Trophoblast cell (in vitro differentiated cells and primary cell): ENCODE measurements around the gene CORO2A.

ENCODE experiments used
- DNase-seq, 2 donors: peaks; one replicate each; pipeline ENCODE4 v3.0.0-alpha.2; 2016
- H2AFZ ChIP-seq: 2 replicates; pipeline ENCODE4 v1.6.1; 2013; ENCODE audit warnings: low read length, moderate library complexity, mild to moderate bottlenecking; ENCODE audit not compliant: insufficient read depth, poor library complexity
- H2AK5ac ChIP-seq: 2 replicates; pipeline ENCODE4 v1.6.1; 2013; ENCODE audit warnings: mild to moderate bottlenecking, low read length
- H2BK120ac ChIP-seq: 2 replicates; pipeline ENCODE4 v1.6.1; 2013; ENCODE audit warnings: low read length, mild to moderate bottlenecking, moderate library complexity; ENCODE audit not compliant: insufficient read depth, poor library complexity
- H2BK12ac ChIP-seq: 2 replicates; pipeline ENCODE4 v1.6.1; 2013; ENCODE audit warnings: mild to moderate bottlenecking, low read length, moderate library complexity
- H2BK5ac ChIP-seq: 2 replicates; pipeline ENCODE4 v1.6.1; 2013; ENCODE audit warnings: low read length, low read depth, moderate library complexity, mild to moderate bottlenecking; ENCODE audit not compliant: poor library complexity
- H3K14ac ChIP-seq: 2 replicates; pipeline ENCODE4 v1.6.1; 2013; ENCODE audit warnings: mild to moderate bottlenecking, low read length
- H3K18ac ChIP-seq: 2 replicates; pipeline ENCODE4 v1.6.1; 2013; ENCODE audit warnings: mild to moderate bottlenecking, low read length
- H3K23ac ChIP-seq: 2 replicates; pipeline ENCODE4 v1.6.1; 2013; ENCODE audit warnings: low read length
- H3K27ac ChIP-seq: 2 replicates; pipeline ENCODE4 v1.5.1; 2013; ENCODE audit warnings: low read depth, mild to moderate bottlenecking, inconsistent platforms, low read length, moderate library complexity
- H3K27me3 ChIP-seq: 2 replicates; pipeline ENCODE4 v1.6.1; 2013; ENCODE audit warnings: inconsistent platforms, mild to moderate bottlenecking, low read length, moderate library complexity; ENCODE audit not compliant: insufficient read depth
- H3K36me3 ChIP-seq, 2 experiments: 1 replicate in 1 of 2; 2 replicates in 1 of 2; pipeline ENCODE4 v1.6.1; 2013; ENCODE audit warnings: low read length in 2 of 2, mild to moderate bottlenecking in 2 of 2, moderate library complexity in 1 of 2; ENCODE audit not compliant: insufficient read depth in 2 of 2, control insufficient read depth in 1 of 2
- H3K4ac ChIP-seq: 2 replicates; pipeline ENCODE4 v1.6.1; 2013; ENCODE audit warnings: low read depth, mild to moderate bottlenecking, low read length, moderate library complexity
- H3K4me1 ChIP-seq, 2 experiments: 1 replicate in 1 of 2; 2 replicates in 1 of 2; pipeline ENCODE4 v1.6.1; 2013; ENCODE audit warnings: low read length in 2 of 2, mild to moderate bottlenecking in 2 of 2, moderate library complexity in 1 of 2; ENCODE audit not compliant: insufficient read depth in 2 of 2, control insufficient read depth in 1 of 2
- H3K4me2 ChIP-seq: 2 replicates; pipeline ENCODE4 v1.6.1; 2013; ENCODE audit warnings: inconsistent platforms, mild to moderate bottlenecking, low read length, moderate library complexity
- H3K4me3 ChIP-seq: 2 replicates; pipeline ENCODE4 v1.5.1; 2013; ENCODE audit warnings: mild to moderate bottlenecking, low read depth, low read length, inconsistent platforms
- H3K79me1 ChIP-seq: one replicate; pipeline ENCODE4 v1.6.1; 2013; ENCODE audit warnings: low read length
- H3K79me2 ChIP-seq: 2 replicates; pipeline ENCODE4 v1.6.1; 2013; ENCODE audit warnings: low read length, mild to moderate bottlenecking; ENCODE audit not compliant: control insufficient read depth, insufficient read depth, poor library complexity
- H3K9ac ChIP-seq: 2 replicates; pipeline ENCODE4 v1.6.1; 2013; ENCODE audit warnings: mild to moderate bottlenecking, low read length
- H3K9me3 ChIP-seq: 2 replicates; pipeline ENCODE4 v1.6.1; 2013; ENCODE audit warnings: low read depth, mild to moderate bottlenecking, control low read depth, inconsistent platforms, low read length; ENCODE audit not compliant: insufficient read depth
- H4K12ac ChIP-seq: 2 replicates; pipeline ENCODE4 v1.6.1; 2013; ENCODE audit warnings: low read depth, mild to moderate bottlenecking, low read length, moderate library complexity
- H4K8ac ChIP-seq: 2 replicates; pipeline ENCODE4 v1.6.1; 2013; ENCODE audit warnings: low read depth, mild to moderate bottlenecking, low read length, moderate library complexity
- H4K91ac ChIP-seq: one replicate; pipeline ENCODE4 v1.6.1; 2013; ENCODE audit warnings: low read depth, mild to moderate bottlenecking, low read length, moderate library complexity
- WGBS: extraction: QIAGEN DNeasy Blood & Tissue Kit; methylation state at CpG from one replicate; pipeline ENCODE4 v1.1.7; 2013; ENCODE audit warnings: missing lambda C conversion rate; ENCODE audit not compliant: insufficient read length, insufficient coverage; ENCODE audit errors: extremely low coverage; 5-methylcytosine and 5-hydroxymethylcytosine counted together

CORO2A gene

GRCh38 chr9:98235126-98235525, 42.7 kb upstream of the CORO2A start:
- Histone ChIP-seq H3K4me1 (no peaks in the 10 kb centered on the region), H3K9ac (no peak overlapping the region), H3K4me2 (no peak overlapping the region), H3K27me3 (no peaks in the 10 kb centered on the region), H3K79me2 (no peaks in the 10 kb centered on the region), H3K36me3 (peaks cover 8 to 10% of the 10 kb centered on the region in 2 experiments), H2AK5ac (no peak overlapping the region), H3K4ac (no peak overlapping the region), H4K12ac (no peak overlapping the region), H3K18ac (no peak overlapping the region), H3K79me1 (no peaks in the 10 kb centered on the region), H4K91ac (no peak overlapping the region), H3K23ac (no peak overlapping the region), H3K4me3 (no peak overlapping the region), H2AFZ (no peak overlapping the region), H2BK5ac (no peak overlapping the region), H3K9me3 (no peaks in the 10 kb centered on the region), H4K8ac (no peak overlapping the region), H2BK120ac (no peak overlapping the region), H3K14ac (no peak overlapping the region), H3K27ac (no peak overlapping the region), H2BK12ac (no peak overlapping the region)
- WGBS, result no CpG with 5 or more reads among the region's 9 CpGs
- peak; percentile 30 to 65 for DNase-seq

- Histone ChIP-seq H3K36me3 (peaks cover 8 to 12% of the 10 kb centered on the region in 2 experiments), H3K18ac (no peak overlapping the region), H3K27ac (no peak overlapping the region), H3K9ac (no peak overlapping the region), H3K9me3 (no peaks in the 10 kb centered on the region), H3K4ac (no peak overlapping the region), H2BK12ac (no peak overlapping the region), H2AK5ac (no peak overlapping the region), H4K91ac (no peak overlapping the region), H3K4me3 (no peak overlapping the region), H4K12ac (no peak overlapping the region), H2BK5ac (no peak overlapping the region), H4K8ac (no peak overlapping the region), H3K4me2 (no peak overlapping the region), H3K79me2 (no peaks in the 10 kb centered on the region), H3K14ac (no peak overlapping the region), H3K4me1 (peaks cover under 1% of the 10 kb centered on the region in 2 experiments), H3K23ac (no peak overlapping the region), H3K79me1 (no peaks in the 10 kb centered on the region), H2AFZ (no peak overlapping the region), H2BK120ac (no peak overlapping the region), H3K27me3 (no peaks in the 10 kb centered on the region)
- no CpG with 5 or more reads among the region's 9 CpGs for WGBS
- no peak for DNase-seq
Measured at GRCh38 chr9:98234245-98234825, 41.9 kb upstream of the CORO2A start.

- Histone ChIP-seq H4K12ac (no peak overlapping the region), H3K27me3 (no peaks in the 10 kb centered on the region), H3K36me3 (peaks cover 12 to 13% of the 10 kb centered on the region in 2 experiments), H3K4ac (no peak overlapping the region), H3K4me3 (no peak overlapping the region), H2BK120ac (no peak overlapping the region), H2AFZ (no peak overlapping the region), H3K79me1 (peaks cover 2% of the 10 kb centered on the region), H3K9me3 (no peaks in the 10 kb centered on the region), H3K18ac (no peak overlapping the region), H2BK12ac (no peak overlapping the region), H3K79me2 (no peaks in the 10 kb centered on the region), H3K14ac (no peak overlapping the region), H4K8ac (no peak overlapping the region), H4K91ac (no peak overlapping the region), H2AK5ac (no peak overlapping the region), H3K9ac (no peak overlapping the region), H3K23ac (no peak overlapping the region), H3K27ac (no peak overlapping the region), H3K4me2 (no peak overlapping the region), H2BK5ac (no peak overlapping the region), H3K4me1 (peaks cover 7 to 8% of the 10 kb centered on the region in 2 experiments)
- WGBS, result no CpG with 5 or more reads among the region's 5 CpGs
- DNase-seq, result no peak
Measured at GRCh38 chr9:98232926-98233325, 40.5 kb upstream of the CORO2A start.

GRCh38 chr9:98231770-98232478, 39.5 kb upstream of the CORO2A start:
- Histone ChIP-seq H4K8ac (no peak overlapping the region), H3K9ac (no peak overlapping the region), H3K79me2 (no peaks in the 10 kb centered on the region), H3K4me1 (peaks cover 8 to 12% of the 10 kb centered on the region in 2 experiments), H2BK5ac (no peak overlapping the region), H3K36me3 (peaks cover 13 to 14% of the 10 kb centered on the region in 2 experiments), H2AK5ac (no peak overlapping the region), H3K79me1 (peaks cover 2% of the 10 kb centered on the region), H3K23ac (no peak overlapping the region), H3K27me3 (no peaks in the 10 kb centered on the region), H3K4me2 (no peak overlapping the region), H2AFZ (no peak overlapping the region), H2BK12ac (no peak overlapping the region), H3K14ac (no peak overlapping the region), H3K9me3 (no peaks in the 10 kb centered on the region), H4K12ac (no peak overlapping the region), H3K4ac (no peak overlapping the region), H2BK120ac (no peak overlapping the region), H3K4me3 (no peak overlapping the region), H3K27ac (no peak overlapping the region), H4K91ac (no peak overlapping the region), H3K18ac (no peak overlapping the region)
- peak in 1 of 2 donors; percentile 24 for DNase-seq
- no CpG with 5 or more reads among the region's 6 CpGs for WGBS
